ENCODE measurements around the gene CSTF1.

GRCh38 chr20:56361900-56362299, 30.5 kb upstream of the CSTF1 start:
- no peak for TF ChIP-seq ELK1 (IDR thresholded peaks at IDR 0.05; ENCODE audit: borderline replicate concordance, low read depth, low read length)
- no peak for TF ChIP-seq CTCF (conservative IDR thresholded peaks at IDR 0.05; ENCODE audit: low read depth, low read length)
- TF ChIP-seq POLR2A (IDR thresholded peaks at IDR 0.05; ENCODE audit: low read depth, low read length), result no peak
- TF ChIP-seq BHLHE40 (IDR thresholded peaks at IDR 0.05; ENCODE audit: low read depth, low read length), result no peak
- TF ChIP-seq RFX5 (IDR thresholded peaks at IDR 0.05; ENCODE audit: low read depth, low read length), result no peak
